Heart left ventricle (tissue), 16 donors: ENCODE data around the gene NOB1. TPM values are rescaled to one million over a fixed set of nuclear protein-coding genes. Genes with fewer than 3 reads are reported as not detected.

ENCODE experiments used
- ATAC-seq, 4 donors: fragments of 200-7000 bp; cut with Tn5 transposase; one replicate each; pipeline ENCODE4 v1.9.1; 2020 to 2022; ENCODE audit warnings: moderate library complexity in 4 of 4, mild to moderate bottlenecking in 3 of 4, moderate number of reproducible peaks in 1 of 4
- DNase-seq, 5 donors: peaks; one replicate each; pipeline ENCODE4 v3.0.0-alpha.2; 2020
- H3K27ac ChIP-seq, 12 donors: fragments of 200-600 bp; sonication (generic) in 4 of 12; one replicate each; pipeline versions ENCODE4 v1.5.0 to v1.8.0; 2016 to 2022; ENCODE audit warnings: mild to moderate bottlenecking in 2 of 12
- H3K27me3 ChIP-seq, 9 donors: fragments of 200-600 bp; sonication (generic) in 2 of 9; one replicate each; pipeline versions ENCODE4 v1.5.1 to v1.8.0; 2016 to 2022; ENCODE audit warnings: mild to moderate bottlenecking in 3 of 9
- H3K36me3 ChIP-seq, 9 donors: fragments of 200-600 bp; sonication (generic) in 2 of 9; one replicate each; pipeline versions ENCODE4 v1.5.0 to v1.8.0; 2018 to 2022; ENCODE audit warnings: mild to moderate bottlenecking in 2 of 9
- H3K4me1 ChIP-seq, 12 donors: fragments of 200-600 bp; sonication (generic) in 4 of 12; one replicate each; pipeline versions ENCODE4 v1.5.0 to v1.8.0; 2016 to 2022; ENCODE audit warnings: mild to moderate bottlenecking in 3 of 12
- H3K4me3 ChIP-seq, 12 donors: fragments of 200-600 bp; sonication (generic) in 4 of 12; one replicate each; pipeline versions ENCODE4 v1.5.0 to v1.8.0; 2017 to 2022; ENCODE audit warnings: mild to moderate bottlenecking in 9 of 12, moderate library complexity in 4 of 12
- H3K9me3 ChIP-seq, 12 donors: fragments of 200-600 bp; sonication (generic) in 4 of 12; one replicate each; pipeline versions ENCODE4 v1.5.0 to v1.8.0; 2016 to 2022; ENCODE audit warnings: mild to moderate bottlenecking in 1 of 12
- POLR2A ChIP-seq, 2 donors: fragments of 450-650 bp; IDR thresholded peaks; one replicate each; pipeline ENCODE4 v1.6.1; 2017; ENCODE audit warnings: antibody characterized with exemption in 2 of 2, mild to moderate bottlenecking in 2 of 2, moderate library complexity in 2 of 2
- WGBS, 4 donors: extraction: QIAGEN DNeasy Blood & Tissue Kit in 2 of 4; methylation state at CpG; one replicate each; pipeline versions ENCODE4 v1.1.5 to v1.1.7; 2013 to 2018; 5-methylcytosine and 5-hydroxymethylcytosine counted together
- intact Hi-C, 10 donors: fragments of 100-400 bp; cut with DNase I; formaldehyde crosslinking; loops; one replicate each; pipeline versions ENCODE4 v1.11.1 to v1.14.2; 2022
- polyA plus RNA-seq, 2 donors: library from polyadenylated mRNA; stranded (reverse); fragments of 200-250 nt; gene quantifications; one replicate each; pipeline ENCODE4 v1.2.3, GENCODE V29; 2013
- total RNA-seq, 9 donors: library from RNA; depleted of rRNA in 2 of 9; stranded (reverse); fragments of >200 nt in 2 of 9; fragmentation: NEBNext Ultra II Directional in 3 of 9; extraction: Animal tissue kit (Norgen Biotek cat#: 25700) in 3 of 9; gene quantifications; one replicate each; pipeline versions ENCODE4 v1.1.0 to v1.2.4, GENCODE V29; 2016 to 2023
- TF ChIP-seq, protein P1 (sequence below), 12 donors: fragments of 200-600 bp; sonication (generic) in 4 of 12; IDR thresholded peaks; one replicate each; pipeline versions ENCODE4 v1.5.0 to v1.8.0; 2018 to 2022; ENCODE audit warnings: antibody characterized with exemption in 12 of 12, mild to moderate bottlenecking in 5 of 12
- donor health status: ischemic (EF 13 %, LVEDD 7.1; RV severe dilation, severe dysfunction).
- donor health status: healthy with polysubstance abuse.
- donor health status: DM: no; HTN: yes; CAD: no.
- donor health status: DM: no; HTN: no; CAD: no.
- donor health status: ischemic (EF 25% LVEDD 6.9; RV normal size, moderate dysfunction).
- donor health status: ischemic (EF 25% LVEDD 5.7; RV mildly dilated, moderate dysfunction).
- donor health status: healthy.
- donor health status: DM: yes; HTN: yes; CAD: no.
- donor health status: ischemic (EF 35%, LVEDD 5.7; RV mildly dilated, moderate dysfunction).
- donor health status: nonischemic (EF 11% LVEDD 7.7; RV severe dilation, severe dysfunction).
- donor health status: DM: yes; HTN: yes; CAD: no.
- donor health status: PGD.
- donor health status: ischemic (EF 29% LVEDD 5.4; RV normal size, mild dysfunction).
- donor health status: nonischemic (EF 23%, LVEDD 6.1; RV moderate dilation, normal function).

Gene NOB1
- total and polyA plus RNA-seq, 11 donors: 7.8 to 26.2 (median 16.8) TPM

DNA sequence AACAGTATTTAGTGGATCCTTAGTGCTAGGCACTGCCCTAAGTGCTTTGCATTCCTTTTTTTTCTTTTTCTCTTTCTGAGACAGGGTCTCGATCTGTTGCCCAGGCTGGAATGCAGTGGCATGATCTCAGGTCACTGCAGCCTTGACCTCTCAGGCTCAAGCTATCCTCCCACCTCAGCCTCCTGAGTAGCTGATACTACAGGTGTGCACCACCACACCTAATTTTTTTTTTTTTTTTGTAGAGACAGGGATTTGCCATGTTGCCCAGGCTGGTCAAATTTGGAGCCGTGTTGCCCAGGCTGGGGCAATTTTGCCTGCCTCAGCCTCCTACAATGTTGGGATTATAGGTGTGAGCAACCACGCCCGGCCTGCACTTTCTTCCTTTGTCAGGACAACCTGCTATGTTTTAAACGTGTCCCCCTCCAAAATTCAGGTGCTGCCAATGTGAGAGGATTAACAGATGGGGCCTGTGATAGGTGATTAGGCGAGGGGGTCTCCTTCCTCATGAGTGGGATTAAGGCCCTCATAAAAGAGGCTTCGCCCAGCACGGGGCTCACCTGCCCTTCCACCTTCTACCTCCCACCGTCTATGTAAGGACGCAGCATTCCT is 33.8 kb downstream of the NOB1 start:
- TF ChIP-seq POLR2A (IDR thresholded peaks at IDR 0.05): no peak
- TF ChIP-seq, protein P1, sequence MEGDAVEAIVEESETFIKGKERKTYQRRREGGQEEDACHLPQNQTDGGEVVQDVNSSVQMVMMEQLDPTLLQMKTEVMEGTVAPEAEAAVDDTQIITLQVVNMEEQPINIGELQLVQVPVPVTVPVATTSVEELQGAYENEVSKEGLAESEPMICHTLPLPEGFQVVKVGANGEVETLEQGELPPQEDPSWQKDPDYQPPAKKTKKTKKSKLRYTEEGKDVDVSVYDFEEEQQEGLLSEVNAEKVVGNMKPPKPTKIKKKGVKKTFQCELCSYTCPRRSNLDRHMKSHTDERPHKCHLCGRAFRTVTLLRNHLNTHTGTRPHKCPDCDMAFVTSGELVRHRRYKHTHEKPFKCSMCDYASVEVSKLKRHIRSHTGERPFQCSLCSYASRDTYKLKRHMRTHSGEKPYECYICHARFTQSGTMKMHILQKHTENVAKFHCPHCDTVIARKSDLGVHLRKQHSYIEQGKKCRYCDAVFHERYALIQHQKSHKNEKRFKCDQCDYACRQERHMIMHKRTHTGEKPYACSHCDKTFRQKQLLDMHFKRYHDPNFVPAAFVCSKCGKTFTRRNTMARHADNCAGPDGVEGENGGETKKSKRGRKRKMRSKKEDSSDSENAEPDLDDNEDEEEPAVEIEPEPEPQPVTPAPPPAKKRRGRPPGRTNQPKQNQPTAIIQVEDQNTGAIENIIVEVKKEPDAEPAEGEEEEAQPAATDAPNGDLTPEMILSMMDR (IDR thresholded peaks at IDR 0.05): no peak
- ATAC-seq: no peak
- H3K36me3 ChIP-seq: peaks cover 0 to 26% (median 22%) of the 10 kb centered on the region in 9 donors
- DNase-seq: no peak
- H3K27ac ChIP-seq: no peak overlapping the region
- H3K9me3 ChIP-seq: no peaks in the 10 kb centered on the region
- intact Hi-C loops: no loop called here
- no peaks in the 10 kb centered on the region for H3K27me3 ChIP-seq
- H3K4me1 ChIP-seq: peaks cover 0 to 13% (median 2%) of the 10 kb centered on the region in 12 donors
- 92 to 96% (median 94%) methylated on average over 10 of the region's 10 CpGs for WGBS, 4 donors
- H3K4me3 ChIP-seq: no peak overlapping the region

GRCh38 chr16:69718111-69718764 is 36.5 kb downstream of the NOB1 start:
- H3K36me3 ChIP-seq: peaks cover 0 to 52% (median 42%) of the 10 kb centered on the region in 9 donors
- no peaks in the 10 kb centered on the region for H3K4me1 ChIP-seq
- no peak for DNase-seq
- no peak for ATAC-seq
- no peak overlapping the region for H3K27ac ChIP-seq
- TF ChIP-seq, protein P1 (IDR thresholded peaks at IDR 0.05): no peak
- no peak for TF ChIP-seq POLR2A (IDR thresholded peaks at IDR 0.05)
- intact Hi-C loops: no loop called here
- WGBS, 4 donors: 85 to 90% (median 86%) methylated on average over 10 of the region's 10 CpGs
- no peaks in the 10 kb centered on the region for H3K27me3 ChIP-seq
- no peaks in the 10 kb centered on the region for H3K9me3 ChIP-seq
- H3K4me3 ChIP-seq: no peak overlapping the region

GRCh38 chr16:69717066-69717465 is 37.7 kb downstream of the NOB1 start:
- H3K27me3 ChIP-seq: no peaks in the 10 kb centered on the region
- ATAC-seq: no peak
- intact Hi-C loops: no loop called here
- no peaks in the 10 kb centered on the region for H3K9me3 ChIP-seq
- no peak overlapping the region for H3K27ac ChIP-seq
- 87 to 89% (median 88%) methylated on average over 6 of the region's 6 CpGs for WGBS, 4 donors
- no peaks in the 10 kb centered on the region for H3K4me1 ChIP-seq
- peaks cover 0 to 64% (median 54%) of the 10 kb centered on the region in 9 donors for H3K36me3 ChIP-seq
- no peak for TF ChIP-seq POLR2A (IDR thresholded peaks at IDR 0.05)
- TF ChIP-seq, protein P1 (IDR thresholded peaks at IDR 0.05): no peak
- DNase-seq: no peak
- H3K4me3 ChIP-seq: no peak overlapping the region

GRCh38 chr16:69712914-69713581 is 41.7 kb downstream of the NOB1 start:
- Histone ChIP-seq H3K36me3 (peaks cover 0 to 84% (median 59%) of the 10 kb centered on the region in 9 donors), H3K4me3 (no peak overlapping the region), H3K27ac (no peak overlapping the region), H3K4me1 (peaks cover 0 to 9% (median 0%) of the 10 kb centered on the region in 12 donors), H3K9me3 (no peaks in the 10 kb centered on the region), H3K27me3 (no peaks in the 10 kb centered on the region)
- TF ChIP-seq, protein P1 (IDR thresholded peaks at IDR 0.05): no peak
- TF ChIP-seq POLR2A (IDR thresholded peaks at IDR 0.05): no peak
- no peak for DNase-seq
- ATAC-seq: no peak
- intact Hi-C loops: loop anchor here in 1 of 10 donors (5.0 kb wide), 1 partner anchor 39 kb away; the partner anchor contains the start of gene NOB1
- 90 to 93% (median 93%) methylated on average over 9 of the region's 9 CpGs for WGBS, 4 donors
